HL-60 (cell line): ENCODE measurements around the gene CHRNA4.

Source experiments
- DNase-seq, 2 experiments: peaks; one replicate each; pipeline ENCODE4 v3.0.0-alpha.2; 2010 to 2020; ENCODE audit warnings: low read depth in 1 of 2, low spot score in 1 of 2
- H3K27ac ChIP-seq: fragments of 250-450 bp; sonication (Bioruptor Pico); replicated peaks from 2 replicates; pipeline ENCODE4 v1.5.1; 2020; ENCODE audit warnings: mild to moderate bottlenecking, moderate library complexity
- H3K27me3 ChIP-seq: fragments of 250-450 bp; sonication (Bioruptor Pico); 2 replicates; pipeline ENCODE4 v1.5.1; 2021; ENCODE audit warnings: mild to moderate bottlenecking, moderate library complexity; ENCODE audit not compliant: insufficient read depth, poor library complexity, severe bottlenecking
- H3K4me3 ChIP-seq: replicated peaks from 2 replicates; pipeline ENCODE4 v1.5.1; 2011; ENCODE audit warnings: mild to moderate bottlenecking, control low read depth, low read length; ENCODE audit not compliant: insufficient read depth
- GABPA ChIP-seq: IDR thresholded peaks from 2 replicates; pipeline ENCODE4 v1.6.1; 2012; ENCODE audit warnings: low read depth
- POLR2AphosphoS5 ChIP-seq: IDR thresholded peaks from 2 replicates; pipeline ENCODE4 v1.6.1; 2012; ENCODE audit warnings: low read depth
- SPI1 ChIP-seq: IDR thresholded peaks from 2 replicates; pipeline ENCODE4 v1.6.1; 2012; ENCODE audit warnings: low read depth, mild to moderate bottlenecking, borderline replicate concordance
- TF ChIP-seq, protein P1 (sequence below): IDR thresholded peaks from one replicate; pipeline ENCODE4 v1.5.1; 2011; ENCODE audit warnings: low read length, control low read depth, inconsistent platforms; ENCODE audit not compliant: insufficient read depth
- TF ChIP-seq, protein P2 (sequence below): IDR thresholded peaks from 2 replicates; pipeline ENCODE4 v1.6.1; 2012; ENCODE audit warnings: low read depth; ENCODE audit not compliant: insufficient replicate concordance

The CHRNA4 gene

DNA sequence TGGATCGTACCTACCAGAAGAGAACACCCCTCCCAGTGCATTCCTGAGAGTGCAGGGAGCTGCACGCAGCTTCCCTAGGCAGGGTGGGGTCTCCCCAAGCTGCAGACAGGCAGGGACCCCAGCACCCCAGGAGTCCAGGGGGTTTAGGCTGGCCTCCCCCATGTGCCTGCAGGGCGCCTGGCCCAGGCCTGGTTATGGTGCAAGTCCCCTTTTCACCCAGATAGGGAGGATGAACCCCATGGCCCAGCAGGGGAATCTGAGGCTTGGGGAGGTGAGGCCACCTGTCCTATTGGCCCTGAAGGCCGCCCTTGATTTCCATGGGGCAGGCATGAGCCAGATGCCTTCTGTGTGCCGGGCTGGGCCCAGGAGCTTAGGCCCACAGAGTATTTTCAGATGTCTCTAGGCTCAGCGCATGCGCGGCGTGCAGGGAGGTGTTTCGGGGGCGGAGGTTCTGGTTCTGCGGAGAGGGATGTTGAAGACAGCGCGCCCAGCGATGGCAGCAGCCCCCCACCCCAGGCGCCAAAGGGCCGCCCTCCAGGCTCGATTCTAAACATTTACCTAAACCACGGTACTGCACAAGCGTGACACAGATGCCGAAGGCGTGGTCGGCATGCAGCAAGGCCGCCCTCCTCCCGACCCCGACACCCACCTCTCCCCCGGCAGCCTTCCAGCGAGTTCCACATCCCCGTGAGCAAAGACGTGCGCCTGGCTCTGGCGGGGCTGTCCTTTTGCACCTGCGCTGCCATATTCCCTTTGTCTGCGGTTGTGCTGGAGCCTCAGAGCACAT, 38.8 kb downstream of the CHRNA4 start:
- Histone ChIP-seq H3K27me3 (no peaks in the 10 kb centered on the region), H3K27ac (no peak overlapping the region), H3K4me3 (no peak overlapping the region)
- no peak for DNase-seq
- TF ChIP-seq GABPA: no peak
- TF ChIP-seq, protein P1, sequence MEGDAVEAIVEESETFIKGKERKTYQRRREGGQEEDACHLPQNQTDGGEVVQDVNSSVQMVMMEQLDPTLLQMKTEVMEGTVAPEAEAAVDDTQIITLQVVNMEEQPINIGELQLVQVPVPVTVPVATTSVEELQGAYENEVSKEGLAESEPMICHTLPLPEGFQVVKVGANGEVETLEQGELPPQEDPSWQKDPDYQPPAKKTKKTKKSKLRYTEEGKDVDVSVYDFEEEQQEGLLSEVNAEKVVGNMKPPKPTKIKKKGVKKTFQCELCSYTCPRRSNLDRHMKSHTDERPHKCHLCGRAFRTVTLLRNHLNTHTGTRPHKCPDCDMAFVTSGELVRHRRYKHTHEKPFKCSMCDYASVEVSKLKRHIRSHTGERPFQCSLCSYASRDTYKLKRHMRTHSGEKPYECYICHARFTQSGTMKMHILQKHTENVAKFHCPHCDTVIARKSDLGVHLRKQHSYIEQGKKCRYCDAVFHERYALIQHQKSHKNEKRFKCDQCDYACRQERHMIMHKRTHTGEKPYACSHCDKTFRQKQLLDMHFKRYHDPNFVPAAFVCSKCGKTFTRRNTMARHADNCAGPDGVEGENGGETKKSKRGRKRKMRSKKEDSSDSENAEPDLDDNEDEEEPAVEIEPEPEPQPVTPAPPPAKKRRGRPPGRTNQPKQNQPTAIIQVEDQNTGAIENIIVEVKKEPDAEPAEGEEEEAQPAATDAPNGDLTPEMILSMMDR: no peak
- TF ChIP-seq, protein P2, sequence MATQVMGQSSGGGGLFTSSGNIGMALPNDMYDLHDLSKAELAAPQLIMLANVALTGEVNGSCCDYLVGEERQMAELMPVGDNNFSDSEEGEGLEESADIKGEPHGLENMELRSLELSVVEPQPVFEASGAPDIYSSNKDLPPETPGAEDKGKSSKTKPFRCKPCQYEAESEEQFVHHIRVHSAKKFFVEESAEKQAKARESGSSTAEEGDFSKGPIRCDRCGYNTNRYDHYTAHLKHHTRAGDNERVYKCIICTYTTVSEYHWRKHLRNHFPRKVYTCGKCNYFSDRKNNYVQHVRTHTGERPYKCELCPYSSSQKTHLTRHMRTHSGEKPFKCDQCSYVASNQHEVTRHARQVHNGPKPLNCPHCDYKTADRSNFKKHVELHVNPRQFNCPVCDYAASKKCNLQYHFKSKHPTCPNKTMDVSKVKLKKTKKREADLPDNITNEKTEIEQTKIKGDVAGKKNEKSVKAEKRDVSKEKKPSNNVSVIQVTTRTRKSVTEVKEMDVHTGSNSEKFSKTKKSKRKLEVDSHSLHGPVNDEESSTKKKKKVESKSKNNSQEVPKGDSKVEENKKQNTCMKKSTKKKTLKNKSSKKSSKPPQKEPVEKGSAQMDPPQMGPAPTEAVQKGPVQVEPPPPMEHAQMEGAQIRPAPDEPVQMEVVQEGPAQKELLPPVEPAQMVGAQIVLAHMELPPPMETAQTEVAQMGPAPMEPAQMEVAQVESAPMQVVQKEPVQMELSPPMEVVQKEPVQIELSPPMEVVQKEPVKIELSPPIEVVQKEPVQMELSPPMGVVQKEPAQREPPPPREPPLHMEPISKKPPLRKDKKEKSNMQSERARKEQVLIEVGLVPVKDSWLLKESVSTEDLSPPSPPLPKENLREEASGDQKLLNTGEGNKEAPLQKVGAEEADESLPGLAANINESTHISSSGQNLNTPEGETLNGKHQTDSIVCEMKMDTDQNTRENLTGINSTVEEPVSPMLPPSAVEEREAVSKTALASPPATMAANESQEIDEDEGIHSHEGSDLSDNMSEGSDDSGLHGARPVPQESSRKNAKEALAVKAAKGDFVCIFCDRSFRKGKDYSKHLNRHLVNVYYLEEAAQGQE: no peak
- TF ChIP-seq POLR2AphosphoS5: no peak
- TF ChIP-seq SPI1: no peak

DNA sequence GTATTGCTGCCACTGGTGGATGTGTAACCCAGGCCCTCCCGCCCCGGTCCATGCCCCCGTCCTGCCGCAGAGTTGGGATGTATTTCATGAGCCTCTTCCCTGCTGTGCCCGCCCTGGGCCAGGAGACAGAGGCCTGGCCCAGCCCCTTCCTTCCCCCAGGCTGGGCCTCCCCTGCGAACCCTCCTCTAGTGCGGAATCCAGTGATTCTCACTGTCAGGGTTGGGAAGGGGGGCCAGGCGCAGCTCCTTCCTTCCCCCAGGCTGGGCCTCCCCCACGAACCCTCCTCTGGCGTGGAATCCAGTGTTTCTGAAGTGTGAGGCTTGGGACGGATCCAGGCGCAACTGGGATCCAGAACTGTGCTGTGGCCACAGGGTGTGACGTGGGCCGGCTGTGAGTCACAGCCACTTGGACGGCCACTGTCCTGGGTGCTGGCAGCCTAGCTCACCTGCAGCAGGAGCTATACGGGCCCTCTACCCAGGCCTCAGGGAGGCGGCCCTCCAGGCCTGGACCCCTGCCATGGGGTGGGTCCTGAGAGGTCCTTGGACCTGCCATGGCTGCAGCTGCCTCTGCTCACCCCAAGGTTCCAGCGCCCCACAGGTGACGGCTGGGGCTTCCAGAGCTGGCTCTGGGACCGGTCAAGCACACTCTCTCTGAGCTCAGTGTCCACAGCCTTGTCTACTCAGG, 39.9 kb downstream of the CHRNA4 start:
- DNase-seq: no peak
- TF ChIP-seq SPI1 (no peak), POLR2AphosphoS5 (no peak), GABPA (no peak)
- TF ChIP-seq, protein P2: no peak
- TF ChIP-seq, protein P1: no peak
- no peak overlapping the region for H3K27ac ChIP-seq
- no peaks in the 10 kb centered on the region for H3K27me3 ChIP-seq
- H3K4me3 ChIP-seq: no peak overlapping the region

DNA sequence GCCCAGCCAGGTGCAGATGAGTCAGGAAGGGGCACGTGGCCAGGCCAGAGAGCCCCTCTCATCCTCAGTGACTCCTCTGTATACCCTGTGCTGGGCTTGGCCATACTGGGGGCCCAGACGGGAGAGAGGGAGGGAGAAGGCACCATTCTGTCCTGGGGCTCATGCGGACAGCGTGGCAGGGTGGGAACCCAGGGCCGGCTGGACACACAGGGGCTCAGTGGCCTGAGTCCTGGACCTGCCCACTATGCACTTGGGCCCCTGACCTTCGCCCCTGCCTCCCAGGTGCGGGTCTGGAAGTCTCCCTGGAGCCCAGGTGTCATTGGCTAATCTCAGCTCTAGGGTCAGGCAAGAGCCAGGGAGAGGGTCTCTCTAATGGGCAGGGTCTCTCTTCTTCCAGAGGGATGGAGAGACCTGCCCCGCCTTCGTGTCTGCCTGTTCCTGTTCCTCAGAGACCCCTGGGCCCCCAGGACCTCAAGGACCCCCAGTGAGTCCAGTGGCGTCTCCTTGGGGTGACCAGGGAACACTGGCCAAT, 40.5 kb downstream of the CHRNA4 start:
- H3K27me3 ChIP-seq: no peaks in the 10 kb centered on the region
- DNase-seq: no peak
- TF ChIP-seq, protein P1: no peak
- TF ChIP-seq GABPA (no peak), SPI1 (no peak), POLR2AphosphoS5 (no peak)
- TF ChIP-seq, protein P2: no peak
- H3K4me3 ChIP-seq: no peak overlapping the region
- H3K27ac ChIP-seq: no peak overlapping the region
